Adrenal gland (tissue), 5 donors: Measurements from ENCODE around the gene THADA.

Source experiments
- CTCF ChIP-seq, 6 experiments: fragments of 450-650 bp in 4 of 6; fragments of 200-600 bp in 2 of 6; sonication (generic) in 1 of 6; IDR thresholded peaks; 1 replicate in 5 of 6; 2 replicates in 1 of 6; pipeline versions ENCODE4 v1.5.1 to v1.8.0; 2016 to 2021; ENCODE audit warnings: antibody characterized with exemption in 6 of 6, mild to moderate bottlenecking in 2 of 6, moderate library complexity in 1 of 6
- POLR2A ChIP-seq, 2 donors: fragments of 450-650 bp; IDR thresholded peaks; one replicate each; pipeline ENCODE4 v1.6.1; 2017; ENCODE audit warnings: antibody characterized with exemption in 2 of 2, mild to moderate bottlenecking in 2 of 2, moderate library complexity in 1 of 2
- donor health status: DM: no; HTN: no; CAD: no.

- TF ChIP-seq POLR2A (IDR thresholded peaks at IDR 0.05): no peak
- TF ChIP-seq CTCF (IDR thresholded peaks at IDR 0.05): peak in 3 of 6 experiments; percentile 14 to 38 (median 23)
Measured at GRCh38 chr2:43345391-43345813, 250.4 kb downstream of the THADA start.
